ENCODE data around the gene ZNF10. TPM values are rescaled to one million over a fixed set of nuclear protein-coding genes. Genes with fewer than 3 reads are reported as not detected.

ZNF10 gene
- total and polyA plus RNA-seq, 2 of the 4 experiments (the other 2 are of a cell fraction), result 4.1 to 6.1 TPM

DNA sequence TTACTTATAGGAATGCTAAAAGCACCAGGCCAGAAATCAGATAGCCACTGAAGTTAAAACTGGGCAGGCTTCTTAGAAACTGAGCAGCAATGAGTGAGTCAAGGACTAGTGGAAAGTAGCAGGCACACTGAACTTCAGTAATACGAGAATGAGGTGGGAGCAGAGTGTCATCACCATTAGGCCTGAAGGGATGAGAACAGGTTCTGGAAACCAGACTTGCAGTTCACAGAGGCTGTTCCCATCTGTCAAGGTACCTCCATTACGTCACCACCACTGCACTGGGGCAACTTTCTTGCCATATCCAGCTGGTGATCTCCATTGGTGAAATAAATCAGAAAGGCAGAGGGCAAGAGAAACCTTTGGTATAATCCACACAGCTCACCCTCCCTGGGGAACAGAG is 15.6 kb downstream of the ZNF10 start:
- Histone ChIP-seq H3K79me1 (ENCODE audit: low read depth in 1 of 2, low read length in 2 of 2) (no peaks in the 10 kb centered on the region), H3K4me1 (ENCODE audit: control insufficient read depth, insufficient read depth, low read length) (no peaks in the 10 kb centered on the region), H2BK15ac (ENCODE audit: low read depth, low read length) (no peak overlapping the region), H3K23ac (ENCODE audit: low read depth, low read length) (no peak overlapping the region), H4K91ac (ENCODE audit: insufficient read depth, low read depth, low read length) (no peak overlapping the region), H3K4me3 (ENCODE audit: insufficient read depth, low read depth, low read length) (no peak overlapping the region), H3K18ac (ENCODE audit: low read depth, low read length) (no peak overlapping the region), H3K9ac (ENCODE audit: low read depth, low read length) (no peak overlapping the region), H2AFZ (replicated peaks; ENCODE audit: low read length, poor library complexity) (no peak overlapping the region), H3K27ac (ENCODE audit: insufficient read depth, low read length) (no peak overlapping the region), H3K4me2 (ENCODE audit: low read depth, low read length) (no peak overlapping the region), H3K14ac (replicated peaks; ENCODE audit: low read depth, low read length) (no peak overlapping the region), H3K9me3 (ENCODE audit: control insufficient read depth, insufficient read depth, low read length) (peaks cover 31% of the 10 kb centered on the region), H3K27me3 (ENCODE audit: control insufficient read depth, insufficient read depth, low read length) (no peaks in the 10 kb centered on the region), H2AK9ac (replicated peaks; ENCODE audit: low read depth, low read length, poor library complexity) (no peak overlapping the region), H2BK20ac (ENCODE audit: low read depth, low read length) (no peak overlapping the region), H3K36me3 (ENCODE audit: control insufficient read depth, insufficient read depth, low read length) (peaks cover 24% of the 10 kb centered on the region), H3K56ac (ENCODE audit: extremely low read depth, insufficient read depth, low read length) (no peak overlapping the region), H4K8ac (ENCODE audit: low read depth in 2 of 2, low read length in 2 of 2) (no peak overlapping the region), H4K20me1 (ENCODE audit: insufficient read depth, low read length) (no peaks in the 10 kb centered on the region), H3K9me1 (ENCODE audit: insufficient read depth, low read length) (no peaks in the 10 kb centered on the region), H3K4ac (ENCODE audit: low read depth, low read length) (no peak overlapping the region), H2BK120ac (ENCODE audit: low read depth, low read length) (no peak overlapping the region), H2BK5ac (ENCODE audit: low read depth, low read length, poor library complexity, severe bottlenecking) (no peak overlapping the region), H4K5ac (ENCODE audit: low read depth, low read length) (no peak overlapping the region), H2AK5ac (ENCODE audit: low read depth, low read length) (no peak overlapping the region)
- DNase-seq, result no peak
- CTCF ChIA-PET, result no interaction called here
- 80% methylated on average over 1 of the region's 2 CpGs; no CpG with 5 or more reads in 1 of the 2 experiments for WGBS, 2 experiments (ENCODE audit: extremely low coverage in 2 of 2, insufficient read length in 1 of 2)
- intact Hi-C loops (cut with micrococcal nuclease) (no loop called here), dilution Hi-C loops (cut with HindIII; ENCODE audit: low sequenced_read_pairs, unreplicated experiment) (no loop called here), in situ Hi-C loops (cut with MboI; ENCODE audit: low sequenced_read_pairs) (no loop called here)
- BruUV-seq (replicated peaks), result no TSS peak
- POLR2A ChIA-PET (ENCODE audit: unreplicated experiment), result no interaction called here
- no peak for ATAC-seq (ENCODE audit: low read depth)
- TF ChIP-seq RAD21 (IDR thresholded peaks at IDR 0.05; ENCODE audit: low read length), result no peak
- no peak for TF ChIP-seq SMC3 (IDR thresholded peaks at IDR 0.05; ENCODE audit: low read depth, low read length)
- no peak for TF ChIP-seq CEBPB (IDR thresholded peaks at IDR 0.05; ENCODE audit: low read depth, low read length)
- no peak for TF ChIP-seq MAFK (IDR thresholded peaks at IDR 0.05; ENCODE audit: low read depth, low read length)
- TF ChIP-seq USF2 (IDR thresholded peaks at IDR 0.05; ENCODE audit: low read depth, low read length), result no peak
- TF ChIP-seq CHD1 (IDR thresholded peaks at IDR 0.05; ENCODE audit: low read depth, low read length), result no peak
- no peak for TF ChIP-seq BHLHE40 (IDR thresholded peaks at IDR 0.05; ENCODE audit: low read depth, low read length)
- no peak for TF ChIP-seq CTCF (conservative IDR thresholded peaks at IDR 0.05; ENCODE audit: low read depth, low read length)
- TF ChIP-seq RCOR1 (IDR thresholded peaks at IDR 0.05; ENCODE audit: insufficient replicate concordance, low read length), result no peak
- no peak for TF ChIP-seq RFX5 (IDR thresholded peaks at IDR 0.05; ENCODE audit: low read depth, low read length)
- no peak for TF ChIP-seq FOS (IDR thresholded peaks at IDR 0.05; ENCODE audit: low read depth, low read length)
- no peak for TF ChIP-seq NFE2L2 (IDR thresholded peaks at IDR 0.05; ENCODE audit: low read depth, low read length)
- TF ChIP-seq MXI1 (IDR thresholded peaks at IDR 0.05; ENCODE audit: borderline replicate concordance, low read depth, low read length), result no peak
- TF ChIP-seq POLR2A (IDR thresholded peaks at IDR 0.05; ENCODE audit: low read depth, low read length), result no peak
- TF ChIP-seq MAZ (IDR thresholded peaks at IDR 0.05; ENCODE audit: borderline replicate concordance, low read depth, low read length), result no peak
- no peak for TF ChIP-seq ELK1 (IDR thresholded peaks at IDR 0.05; ENCODE audit: borderline replicate concordance, low read depth, low read length)

Measured in IMR-90 (cell line).